ENCODE results near the gene MED13.

Gene MED13

DNA sequence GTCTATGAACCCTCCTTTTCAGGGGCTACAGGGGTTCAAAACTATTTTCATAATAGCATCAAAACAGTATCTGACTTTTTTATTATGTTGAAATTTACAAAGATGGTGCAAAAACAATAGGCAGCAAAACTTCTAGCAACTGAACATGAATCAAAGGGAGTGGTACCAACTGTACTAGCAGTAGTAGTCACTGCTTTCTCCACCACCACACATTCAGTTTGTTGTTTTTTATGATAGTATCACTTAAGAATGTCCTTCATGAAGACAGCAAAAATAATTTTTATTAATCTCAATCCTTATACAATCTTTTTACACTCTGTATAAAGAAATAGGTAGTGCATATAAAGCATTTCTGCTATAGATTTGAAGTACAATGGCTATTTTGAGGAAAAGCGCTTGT, 47.6 kb downstream of the MED13 start:
- Histone ChIP-seq H3K23ac (ENCODE audit: low read depth, low read length, poor library complexity) (no peak overlapping the region), H2BK120ac (ENCODE audit: low read depth, low read length) (no peak overlapping the region), H2BK5ac (ENCODE audit: low read length) (no peak overlapping the region), H2BK12ac (ENCODE audit: low read length) (no peak overlapping the region), H3K4ac (ENCODE audit: low read length) (no peak overlapping the region), H2AK5ac (ENCODE audit: low read depth, low read length) (no peak overlapping the region), H3K27ac (replicated peaks; ENCODE audit: low read length) (no peak overlapping the region), H3K79me1 (ENCODE audit: low read depth, low read length) (peaks cover 2% of the 10 kb centered on the region), H3K4me1 (ENCODE audit: control insufficient read depth in 2 of 2, insufficient read depth in 1 of 2, low read depth in 1 of 2, low read length in 2 of 2) (no peaks in the 10 kb centered on the region), H3K27me3 (ENCODE audit: control insufficient read depth in 3 of 3, insufficient read depth in 3 of 3, low read depth in 1 of 3, low read length in 3 of 3) (no peaks in the 10 kb centered on the region), H4K8ac (ENCODE audit: low read depth, low read length) (no peak overlapping the region), H2BK15ac (ENCODE audit: low read length) (no peak overlapping the region), H3K36me3 (replicated peaks in 1 of 2; ENCODE audit: control insufficient read depth in 2 of 2, insufficient read depth in 2 of 2, low read length in 2 of 2) (peaks cover 10 to 80% of the 10 kb centered on the region in 2 donors), H3K9ac (ENCODE audit: low read depth, low read length, poor library complexity) (no peak overlapping the region), H3K14ac (ENCODE audit: low read length) (no peak overlapping the region), H3K4me3 (ENCODE audit: low read length in 2 of 2) (no peak overlapping the region), H3K9me3 (replicated peaks in 1 of 2; ENCODE audit: control insufficient read depth in 2 of 2, insufficient read depth in 1 of 2, low read depth in 1 of 2, low read length in 2 of 2) (peaks cover 4 to 28% of the 10 kb centered on the region in 2 donors), H3K18ac (ENCODE audit: low read length) (no peak overlapping the region), H3K4me2 (ENCODE audit: insufficient read depth, low read length, poor library complexity, severe bottlenecking) (no peak overlapping the region), H4K91ac (ENCODE audit: low read depth, low read length, poor library complexity) (no peak overlapping the region), H2AFZ (ENCODE audit: low read length) (no peak overlapping the region)
- no CpG with 5 or more reads among the region's 1 CpG for WGBS, 2 donors (ENCODE audit: extremely low coverage in 2 of 2, insufficient read length in 2 of 2, insufficient replicate concordance in 1 of 2)
- DNase-seq (ENCODE audit: low spot score) = no peak

DNA sequence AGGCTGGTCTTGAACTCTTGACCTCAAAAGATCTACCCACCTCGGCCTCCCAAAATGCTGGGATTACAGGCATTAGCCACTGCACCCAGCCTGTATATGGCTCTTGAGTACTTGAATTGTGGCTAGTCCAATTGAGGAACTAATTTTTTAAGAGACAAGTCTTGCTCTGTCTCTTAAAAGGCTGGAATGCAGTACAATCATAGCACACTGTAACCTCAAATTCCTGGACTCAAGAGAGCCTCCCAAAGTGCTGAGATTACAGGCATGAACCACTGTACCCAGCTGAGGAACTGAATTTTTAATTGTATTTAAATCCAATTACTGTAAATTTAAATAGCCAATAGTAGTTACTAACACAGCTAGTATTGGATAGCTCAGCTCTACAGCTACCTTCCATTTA, 50.6 kb downstream of the MED13 start:
- DNase-seq (ENCODE audit: low spot score) = no peak
- no peak overlapping the region for H3K27ac ChIP-seq (replicated peaks; ENCODE audit: low read length)
- no peak overlapping the region for H2BK5ac ChIP-seq (ENCODE audit: low read length)
- H3K79me1 ChIP-seq (ENCODE audit: low read depth, low read length) = peaks cover 2% of the 10 kb centered on the region
- no peak overlapping the region for H2BK12ac ChIP-seq (ENCODE audit: low read length)
- no peak overlapping the region for H3K9ac ChIP-seq (ENCODE audit: low read depth, low read length, poor library complexity)
- WGBS, 2 donors (ENCODE audit: extremely low coverage in 2 of 2, insufficient read length in 2 of 2, insufficient replicate concordance in 1 of 2) = no CpG with 5 or more reads among the region's 1 CpG
- no peak overlapping the region for H3K14ac ChIP-seq (ENCODE audit: low read length)
- no peak overlapping the region for H2AK5ac ChIP-seq (ENCODE audit: low read depth, low read length)
- H3K4ac ChIP-seq (ENCODE audit: low read length) = no peak overlapping the region
- H3K4me1 ChIP-seq (ENCODE audit: control insufficient read depth in 2 of 2, insufficient read depth in 1 of 2, low read depth in 1 of 2, low read length in 2 of 2) = no peaks in the 10 kb centered on the region
- H2AFZ ChIP-seq (ENCODE audit: low read length) = no peak overlapping the region
- H2BK120ac ChIP-seq (ENCODE audit: low read depth, low read length) = no peak overlapping the region
- H4K91ac ChIP-seq (ENCODE audit: low read depth, low read length, poor library complexity) = no peak overlapping the region
- H3K4me3 ChIP-seq (ENCODE audit: low read length in 2 of 2) = no peak overlapping the region
- no peaks in the 10 kb centered on the region for H3K27me3 ChIP-seq (ENCODE audit: control insufficient read depth in 3 of 3, insufficient read depth in 3 of 3, low read depth in 1 of 3, low read length in 3 of 3)
- peaks cover 0 to 15% of the 10 kb centered on the region in 2 donors for H3K9me3 ChIP-seq (replicated peaks in 1 of 2; ENCODE audit: control insufficient read depth in 2 of 2, insufficient read depth in 1 of 2, low read depth in 1 of 2, low read length in 2 of 2)
- peaks cover 8 to 89% of the 10 kb centered on the region in 2 donors for H3K36me3 ChIP-seq (replicated peaks in 1 of 2; ENCODE audit: control insufficient read depth in 2 of 2, insufficient read depth in 2 of 2, low read length in 2 of 2)
- H3K23ac ChIP-seq (ENCODE audit: low read depth, low read length, poor library complexity) = no peak overlapping the region
- no peak overlapping the region for H2BK15ac ChIP-seq (ENCODE audit: low read length)
- H3K4me2 ChIP-seq (ENCODE audit: insufficient read depth, low read length, poor library complexity, severe bottlenecking) = no peak overlapping the region
- H4K8ac ChIP-seq (ENCODE audit: low read depth, low read length) = no peak overlapping the region
- no peak overlapping the region for H3K18ac ChIP-seq (ENCODE audit: low read length)

DNA sequence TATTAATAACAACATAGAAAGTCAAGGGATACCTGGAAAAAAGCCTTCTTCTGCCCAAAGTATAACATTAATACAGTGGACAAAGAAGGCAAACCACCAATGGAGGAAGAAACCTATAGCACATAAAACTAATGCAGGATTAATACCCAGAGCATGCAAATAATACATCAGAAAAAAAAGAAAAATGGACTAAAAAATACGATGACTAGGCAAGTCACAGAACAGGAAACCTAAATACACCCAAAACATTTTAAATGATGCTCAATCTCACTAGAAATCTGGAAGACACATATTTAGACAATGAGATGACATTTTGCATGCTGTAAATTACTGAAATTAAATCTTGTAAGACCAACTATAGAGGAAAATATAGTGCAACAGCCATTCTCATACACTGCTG, 55.9 kb downstream of the MED13 start:
- Histone ChIP-seq H3K4me1 (ENCODE audit: control insufficient read depth in 2 of 2, insufficient read depth in 1 of 2, low read depth in 1 of 2, low read length in 2 of 2) (no peaks in the 10 kb centered on the region), H2BK120ac (ENCODE audit: low read depth, low read length) (no peak overlapping the region), H3K23ac (ENCODE audit: low read depth, low read length, poor library complexity) (no peak overlapping the region), H4K91ac (ENCODE audit: low read depth, low read length, poor library complexity) (no peak overlapping the region), H3K9me3 (replicated peaks in 1 of 2; ENCODE audit: control insufficient read depth in 2 of 2, insufficient read depth in 1 of 2, low read depth in 1 of 2, low read length in 2 of 2) (peaks cover 0 to 8% of the 10 kb centered on the region in 2 donors), H3K36me3 (replicated peaks in 1 of 2; ENCODE audit: control insufficient read depth in 2 of 2, insufficient read depth in 2 of 2, low read length in 2 of 2) (peaks cover 10 to 83% of the 10 kb centered on the region in 2 donors), H3K4me3 (ENCODE audit: low read length in 2 of 2) (no peak overlapping the region), H2AK5ac (ENCODE audit: low read depth, low read length) (no peak overlapping the region), H2BK15ac (ENCODE audit: low read length) (no peak overlapping the region), H3K4ac (ENCODE audit: low read length) (no peak overlapping the region), H3K18ac (ENCODE audit: low read length) (no peak overlapping the region), H2BK5ac (ENCODE audit: low read length) (no peak overlapping the region), H3K4me2 (ENCODE audit: insufficient read depth, low read length, poor library complexity, severe bottlenecking) (no peak overlapping the region), H3K9ac (ENCODE audit: low read depth, low read length, poor library complexity) (no peak overlapping the region), H2AFZ (ENCODE audit: low read length) (no peak overlapping the region), H3K14ac (ENCODE audit: low read length) (no peak overlapping the region), H3K79me1 (ENCODE audit: low read depth, low read length) (peaks cover 3% of the 10 kb centered on the region), H3K27me3 (ENCODE audit: control insufficient read depth in 3 of 3, insufficient read depth in 3 of 3, low read depth in 1 of 3, low read length in 3 of 3) (no peaks in the 10 kb centered on the region), H4K8ac (ENCODE audit: low read depth, low read length) (no peak overlapping the region), H3K27ac (replicated peaks; ENCODE audit: low read length) (no peak overlapping the region), H2BK12ac (ENCODE audit: low read length) (no peak overlapping the region)
- no peak for DNase-seq (ENCODE audit: low spot score)
- no CpG with 5 or more reads among the region's 1 CpG for WGBS, 2 donors (ENCODE audit: extremely low coverage in 2 of 2, insufficient read length in 2 of 2, insufficient replicate concordance in 1 of 2)

DNA sequence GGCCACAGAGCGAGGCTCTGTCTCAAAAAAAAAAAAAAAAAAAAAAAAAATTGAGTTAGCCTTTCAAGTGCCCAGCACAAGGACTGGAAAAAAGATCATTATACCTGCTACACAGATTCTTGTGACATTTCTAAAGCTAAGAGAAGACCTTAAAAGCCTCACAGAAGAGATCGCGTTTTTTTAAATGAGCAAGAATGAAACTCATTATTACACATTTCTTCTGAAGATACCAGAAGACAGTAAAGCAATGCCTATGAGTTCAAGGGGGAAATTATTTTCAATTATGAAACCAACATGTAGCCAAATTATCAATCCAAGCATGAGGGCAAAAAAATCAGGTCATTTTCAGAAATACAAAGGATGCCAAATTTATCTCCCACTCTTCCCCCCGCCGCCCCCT, 56.8 kb downstream of the MED13 start:
- Histone ChIP-seq H3K23ac (ENCODE audit: low read depth, low read length, poor library complexity) (no peak overlapping the region), H3K9me3 (replicated peaks in 1 of 2; ENCODE audit: control insufficient read depth in 2 of 2, insufficient read depth in 1 of 2, low read depth in 1 of 2, low read length in 2 of 2) (peaks cover 0 to 13% of the 10 kb centered on the region in 2 donors), H2AFZ (ENCODE audit: low read length) (no peak overlapping the region), H3K4ac (ENCODE audit: low read length) (no peak overlapping the region), H2AK5ac (ENCODE audit: low read depth, low read length) (no peak overlapping the region), H3K4me1 (ENCODE audit: control insufficient read depth in 2 of 2, insufficient read depth in 1 of 2, low read depth in 1 of 2, low read length in 2 of 2) (no peaks in the 10 kb centered on the region), H2BK15ac (ENCODE audit: low read length) (no peak overlapping the region), H2BK120ac (ENCODE audit: low read depth, low read length) (no peak overlapping the region), H4K91ac (ENCODE audit: low read depth, low read length, poor library complexity) (no peak overlapping the region), H3K27me3 (ENCODE audit: control insufficient read depth in 3 of 3, insufficient read depth in 3 of 3, low read depth in 1 of 3, low read length in 3 of 3) (no peaks in the 10 kb centered on the region), H3K4me2 (ENCODE audit: insufficient read depth, low read length, poor library complexity, severe bottlenecking) (no peak overlapping the region), H3K79me1 (ENCODE audit: low read depth, low read length) (peaks cover 2% of the 10 kb centered on the region), H3K4me3 (ENCODE audit: low read length in 2 of 2) (no peak overlapping the region), H3K9ac (ENCODE audit: low read depth, low read length, poor library complexity) (no peak overlapping the region), H3K18ac (ENCODE audit: low read length) (no peak overlapping the region), H3K27ac (replicated peaks; ENCODE audit: low read length) (no peak overlapping the region), H2BK12ac (ENCODE audit: low read length) (no peak overlapping the region), H4K8ac (ENCODE audit: low read depth, low read length) (no peak overlapping the region), H3K36me3 (replicated peaks in 1 of 2; ENCODE audit: control insufficient read depth in 2 of 2, insufficient read depth in 2 of 2, low read length in 2 of 2) (peaks cover 10 to 84% of the 10 kb centered on the region in 2 donors), H3K14ac (ENCODE audit: low read length) (no peak overlapping the region), H2BK5ac (ENCODE audit: low read length) (no peak overlapping the region)
- DNase-seq (ENCODE audit: low spot score) = no peak
- WGBS, 2 donors (ENCODE audit: extremely low coverage in 2 of 2, insufficient read length in 2 of 2, insufficient replicate concordance in 1 of 2) = no CpG with 5 or more reads among the region's 5 CpGs
